Testis (tissue), 3 donors: ENCODE data around the gene NRL. TPM values are rescaled to one million over a fixed set of nuclear protein-coding genes. Genes with fewer than 3 reads are reported as not detected.

ENCODE experiments used
- DNase-seq: peaks from one replicate; pipeline ENCODE4 v3.0.0-alpha.2; 2019
- H3K27ac ChIP-seq, 2 donors: fragments of 200-600 bp; sonication (generic); one replicate each; pipeline ENCODE4 v1.5.1; 2019
- H3K27me3 ChIP-seq: fragments of 200-600 bp; sonication (generic); one replicate; pipeline ENCODE4 v1.5.1; 2019
- H3K36me3 ChIP-seq: fragments of 200-600 bp; sonication (generic); one replicate; pipeline ENCODE4 v1.5.1; 2017; ENCODE audit warnings: low read depth; ENCODE audit errors: missing control alignments
- H3K4me1 ChIP-seq: fragments of 200-600 bp; sonication (generic); one replicate; pipeline ENCODE4 v1.5.1; 2019
- H3K4me3 ChIP-seq, 2 donors: fragments of 200-600 bp; sonication (generic); one replicate each; pipeline ENCODE4 v1.5.1; 2017 to 2019
- H3K9me3 ChIP-seq: fragments of 200-600 bp; sonication (generic); one replicate; pipeline ENCODE4 v1.5.1; 2017
- POLR2A ChIP-seq: fragments of 450-650 bp; IDR thresholded peaks from one replicate; pipeline ENCODE4 v1.6.1; 2017; ENCODE audit warnings: antibody characterized with exemption, mild to moderate bottlenecking, moderate library complexity
- WGBS, 2 donors: methylation state at CpG; one replicate each; pipeline ENCODE4 v1.1.5; 2018; 5-methylcytosine and 5-hydroxymethylcytosine counted together
- intact Hi-C: fragments of 100-400 bp; cut with DNase I; formaldehyde crosslinking; loops from one replicate; pipeline ENCODE4 v1.15.1; 2023; ENCODE audit warnings: low total_unique reads
- polyA plus RNA-seq: library from polyadenylated mRNA; stranded (reverse); fragments of 350-450 nt; fragmentation: Illumina TruSeq; extraction: RNeasy Lipid Tissue Mini Kit (QIAGEN cat#74804); gene quantifications from one replicate; pipeline ENCODE4 v1.2.3, GENCODE V29; 2014; ENCODE audit warnings: low read depth, low replicate concordance; ENCODE audit not compliant: insufficient read depth
- total RNA-seq, 2 donors: library from RNA; depleted of rRNA; stranded (reverse); fragments of >200 nt; gene quantifications; one replicate each; pipeline ENCODE4 v1.2.3, GENCODE V29; 2016
- TF ChIP-seq, protein P1 (sequence below), 3 experiments: fragments of 450-650 bp in 2 of 3; fragments of 200-600 bp in 1 of 3; sonication (generic) in 1 of 3; IDR thresholded peaks; one replicate each; pipeline ENCODE4 v1.5.1; 2016 to 2019; ENCODE audit warnings: antibody characterized with exemption in 3 of 3, mild to moderate bottlenecking in 2 of 3, moderate library complexity in 1 of 3

NRL gene
- total and polyA plus RNA-seq, 3 donors from 2014 or later: 6.6 to 8.3 (median 8.2) TPM

DNA sequence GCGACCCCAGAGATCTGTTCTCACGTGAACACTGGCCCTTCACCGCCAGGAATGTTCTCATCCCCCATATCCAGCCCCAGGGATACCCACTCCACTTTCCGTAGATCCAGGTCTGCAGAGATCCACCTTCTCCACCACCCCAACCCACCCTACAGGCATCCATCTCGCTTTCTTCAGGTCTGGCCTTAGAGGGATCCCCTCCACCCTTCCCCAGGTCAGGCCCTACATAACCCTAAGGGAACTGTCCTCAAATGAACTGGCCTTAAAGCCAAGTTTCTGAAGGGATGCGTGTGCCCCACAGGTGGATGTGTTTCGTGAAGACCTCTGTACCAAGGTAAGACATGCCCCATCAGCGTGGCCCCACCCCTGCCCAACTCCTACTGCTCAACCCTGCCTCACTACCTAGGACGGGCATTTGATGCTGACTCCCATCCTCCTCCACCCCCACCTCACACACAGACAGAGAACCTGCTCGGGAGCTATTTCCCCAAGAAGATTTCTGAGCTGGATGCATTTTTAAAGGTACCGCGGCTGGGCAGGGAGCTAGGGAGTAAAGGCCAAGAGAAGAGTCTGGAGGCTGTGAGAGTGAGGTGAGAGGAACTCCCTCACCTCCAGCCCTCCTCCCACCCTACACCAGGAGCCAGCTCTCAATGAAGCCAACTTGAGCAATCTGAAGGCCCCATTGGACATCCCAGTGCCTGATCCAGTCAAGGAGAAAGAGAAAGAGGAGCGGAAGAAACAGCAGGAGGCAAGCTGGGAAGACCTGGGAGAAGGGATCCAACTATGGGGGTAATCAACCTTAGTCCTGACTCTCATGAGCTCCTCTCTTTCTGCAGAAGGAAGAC is 22.2 kb upstream of the NRL start:
- Histone ChIP-seq H3K4me3 (peak overlapping the region; percentile 79 to 89), H3K27ac (peak overlapping the region; percentile 86 to 88), H3K36me3 (no peaks in the 10 kb centered on the region), H3K27me3 (no peaks in the 10 kb centered on the region), H3K9me3 (no peaks in the 10 kb centered on the region), H3K4me1 (peaks cover 20% of the 10 kb centered on the region)
- intact Hi-C loops: no loop called here
- no peak for DNase-seq
- no peak for TF ChIP-seq POLR2A
- TF ChIP-seq, protein P1, sequence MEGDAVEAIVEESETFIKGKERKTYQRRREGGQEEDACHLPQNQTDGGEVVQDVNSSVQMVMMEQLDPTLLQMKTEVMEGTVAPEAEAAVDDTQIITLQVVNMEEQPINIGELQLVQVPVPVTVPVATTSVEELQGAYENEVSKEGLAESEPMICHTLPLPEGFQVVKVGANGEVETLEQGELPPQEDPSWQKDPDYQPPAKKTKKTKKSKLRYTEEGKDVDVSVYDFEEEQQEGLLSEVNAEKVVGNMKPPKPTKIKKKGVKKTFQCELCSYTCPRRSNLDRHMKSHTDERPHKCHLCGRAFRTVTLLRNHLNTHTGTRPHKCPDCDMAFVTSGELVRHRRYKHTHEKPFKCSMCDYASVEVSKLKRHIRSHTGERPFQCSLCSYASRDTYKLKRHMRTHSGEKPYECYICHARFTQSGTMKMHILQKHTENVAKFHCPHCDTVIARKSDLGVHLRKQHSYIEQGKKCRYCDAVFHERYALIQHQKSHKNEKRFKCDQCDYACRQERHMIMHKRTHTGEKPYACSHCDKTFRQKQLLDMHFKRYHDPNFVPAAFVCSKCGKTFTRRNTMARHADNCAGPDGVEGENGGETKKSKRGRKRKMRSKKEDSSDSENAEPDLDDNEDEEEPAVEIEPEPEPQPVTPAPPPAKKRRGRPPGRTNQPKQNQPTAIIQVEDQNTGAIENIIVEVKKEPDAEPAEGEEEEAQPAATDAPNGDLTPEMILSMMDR (IDR thresholded peaks at IDR 0.05): no peak
- WGBS, 2 donors: 28 to 32% methylated on average over 13 of the region's 13 CpGs

DNA sequence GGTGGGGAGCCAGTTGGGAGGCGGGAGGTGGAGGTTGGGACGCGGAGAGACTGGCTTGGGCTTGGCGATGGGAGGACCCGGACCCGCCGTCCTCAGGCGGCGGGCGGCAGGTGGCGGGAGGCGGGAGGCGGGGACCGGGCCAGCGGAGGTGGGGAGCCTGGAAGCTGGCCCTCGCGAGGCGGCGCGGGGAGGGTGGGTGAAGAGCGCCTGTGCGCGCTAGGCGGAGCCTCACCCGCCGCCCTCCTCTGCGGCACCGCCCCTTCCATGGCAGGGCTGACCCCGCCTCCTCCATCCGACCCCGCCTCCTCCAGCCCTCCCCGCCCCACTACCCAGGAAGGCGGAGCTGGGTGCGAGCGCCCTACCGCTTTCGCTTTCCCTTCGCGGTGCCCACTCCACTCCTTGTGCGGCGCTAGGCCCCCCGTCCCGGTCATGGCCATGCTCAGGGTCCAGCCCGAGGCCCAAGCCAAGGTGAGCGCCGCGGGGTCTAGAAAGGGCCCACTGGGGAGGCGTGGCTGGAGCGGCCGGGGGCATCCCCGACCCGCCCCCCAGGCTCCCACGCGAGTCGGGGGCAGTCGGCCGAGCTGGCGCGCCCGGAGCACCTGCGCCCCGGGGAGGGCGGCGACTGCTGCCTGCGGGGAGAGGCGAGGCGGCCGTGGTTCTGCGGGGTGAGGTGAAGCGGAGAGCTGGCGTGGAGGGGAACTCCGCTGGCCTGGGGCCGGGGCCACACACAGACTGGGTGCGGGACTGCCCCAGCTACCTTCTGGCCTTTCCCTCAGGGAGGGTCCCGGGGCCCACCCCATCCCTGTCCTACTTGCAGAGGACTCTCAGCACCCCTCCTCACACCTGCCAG is 21.3 kb upstream of the NRL start, which contains the start of gene PSME1:
Gene PSME1 (plus strand): TSS at position 361 of the 850 bp plus-strand sequence. CDS start 69 bp downstream, at position 430.
- no peaks in the 10 kb centered on the region for H3K27me3 ChIP-seq
- peak; percentile 95 for DNase-seq
- H3K9me3 ChIP-seq: no peaks in the 10 kb centered on the region
- H3K36me3 ChIP-seq: no peaks in the 10 kb centered on the region
- peaks cover 26% of the 10 kb centered on the region for H3K4me1 ChIP-seq
- intact Hi-C loops: no loop called here
- peak within 1 kb of the TSS; percentile 79 to 89 for H3K4me3 ChIP-seq
- peak within 1 kb of the TSS; percentile 86 to 88 for H3K27ac ChIP-seq
- TF ChIP-seq, protein P1 (IDR thresholded peaks at IDR 0.05): no peak
- TF ChIP-seq POLR2A: peak; percentile 29
- 0% methylated on average over 21 to 62 of the region's 75 CpGs for WGBS, 2 donors

DNA sequence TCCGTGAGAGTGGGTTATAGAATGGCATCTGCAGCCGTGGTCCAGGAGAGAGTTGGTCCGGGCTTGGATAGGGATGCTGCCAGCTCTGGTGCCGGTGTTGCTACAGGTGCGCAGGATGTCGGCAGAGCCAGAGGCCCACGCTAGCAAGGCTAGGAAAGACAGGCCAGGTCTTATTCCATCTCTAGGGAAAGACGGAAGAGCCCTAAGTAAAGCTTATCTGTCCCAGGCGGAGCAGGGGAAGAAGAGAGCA is 20.8 kb upstream of the NRL start:
- H3K27ac ChIP-seq: peak overlapping the region; percentile 86 to 88
- intact Hi-C loops: no loop called here
- DNase-seq: no peak
- H3K27me3 ChIP-seq: no peaks in the 10 kb centered on the region
- peak overlapping the region; percentile 79 to 89 for H3K4me3 ChIP-seq
- H3K9me3 ChIP-seq: no peaks in the 10 kb centered on the region
- 2 to 5% methylated on average over 9 of the region's 9 CpGs for WGBS, 2 donors
- peaks cover 29% of the 10 kb centered on the region for H3K4me1 ChIP-seq
- no peaks in the 10 kb centered on the region for H3K36me3 ChIP-seq
- TF ChIP-seq, protein P1 (IDR thresholded peaks at IDR 0.05): no peak
- no peak for TF ChIP-seq POLR2A

DNA sequence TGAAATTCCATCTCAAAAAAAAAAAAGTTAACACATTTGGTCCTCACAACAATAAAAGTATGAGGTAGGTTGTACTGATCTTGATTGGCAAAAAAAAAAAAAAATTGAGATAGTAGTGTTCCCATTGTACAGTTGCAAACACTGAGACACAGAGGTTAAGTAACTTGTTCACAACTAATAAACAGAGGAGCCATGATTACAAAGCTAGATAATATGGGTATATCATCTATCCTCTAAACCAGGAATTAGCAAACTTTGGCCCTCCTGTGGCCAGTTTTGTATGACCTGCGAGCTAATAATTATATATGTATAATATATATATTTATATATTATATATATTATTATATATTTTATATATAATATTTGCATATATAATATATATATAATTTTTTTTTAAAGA is 19.0 kb upstream of the NRL start:
- H3K4me3 ChIP-seq: no peak overlapping the region
- WGBS, 2 donors: 87 to 98% methylated on average over 1 of the region's 1 CpG
- DNase-seq: no peak
- no peaks in the 10 kb centered on the region for H3K9me3 ChIP-seq
- intact Hi-C loops: no loop called here
- no peak for TF ChIP-seq POLR2A
- TF ChIP-seq, protein P1 (IDR thresholded peaks at IDR 0.05): no peak
- H3K36me3 ChIP-seq: no peaks in the 10 kb centered on the region
- H3K4me1 ChIP-seq: peaks cover 21% of the 10 kb centered on the region
- H3K27ac ChIP-seq: no peak overlapping the region
- no peaks in the 10 kb centered on the region for H3K27me3 ChIP-seq
